ENCODE results near the gene EMC7.
A peak's percentile ranks its signal among the peaks of the same experiment; 100 is the strongest.
"Not testable (repeated sequence)": the region's sequence is repeated elsewhere in the genome, so short reads cannot be mapped to it uniquely, and the experiment has no call there.

The EMC7 gene

GRCh38 chr15:34125945-34126344 lies 24.3 kb upstream of the EMC7 start:
- TF ChIP-seq, protein P1, sequence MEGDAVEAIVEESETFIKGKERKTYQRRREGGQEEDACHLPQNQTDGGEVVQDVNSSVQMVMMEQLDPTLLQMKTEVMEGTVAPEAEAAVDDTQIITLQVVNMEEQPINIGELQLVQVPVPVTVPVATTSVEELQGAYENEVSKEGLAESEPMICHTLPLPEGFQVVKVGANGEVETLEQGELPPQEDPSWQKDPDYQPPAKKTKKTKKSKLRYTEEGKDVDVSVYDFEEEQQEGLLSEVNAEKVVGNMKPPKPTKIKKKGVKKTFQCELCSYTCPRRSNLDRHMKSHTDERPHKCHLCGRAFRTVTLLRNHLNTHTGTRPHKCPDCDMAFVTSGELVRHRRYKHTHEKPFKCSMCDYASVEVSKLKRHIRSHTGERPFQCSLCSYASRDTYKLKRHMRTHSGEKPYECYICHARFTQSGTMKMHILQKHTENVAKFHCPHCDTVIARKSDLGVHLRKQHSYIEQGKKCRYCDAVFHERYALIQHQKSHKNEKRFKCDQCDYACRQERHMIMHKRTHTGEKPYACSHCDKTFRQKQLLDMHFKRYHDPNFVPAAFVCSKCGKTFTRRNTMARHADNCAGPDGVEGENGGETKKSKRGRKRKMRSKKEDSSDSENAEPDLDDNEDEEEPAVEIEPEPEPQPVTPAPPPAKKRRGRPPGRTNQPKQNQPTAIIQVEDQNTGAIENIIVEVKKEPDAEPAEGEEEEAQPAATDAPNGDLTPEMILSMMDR (IDR thresholded peaks at IDR 0.05; ENCODE audit: control insufficient read depth, extremely low read depth, insufficient read depth), result no peak
- DNase-seq (ENCODE audit: low read depth), result no peak
- no peak overlapping the region for H3K4me3 ChIP-seq (ENCODE audit: low read depth, low read length)

DNA sequence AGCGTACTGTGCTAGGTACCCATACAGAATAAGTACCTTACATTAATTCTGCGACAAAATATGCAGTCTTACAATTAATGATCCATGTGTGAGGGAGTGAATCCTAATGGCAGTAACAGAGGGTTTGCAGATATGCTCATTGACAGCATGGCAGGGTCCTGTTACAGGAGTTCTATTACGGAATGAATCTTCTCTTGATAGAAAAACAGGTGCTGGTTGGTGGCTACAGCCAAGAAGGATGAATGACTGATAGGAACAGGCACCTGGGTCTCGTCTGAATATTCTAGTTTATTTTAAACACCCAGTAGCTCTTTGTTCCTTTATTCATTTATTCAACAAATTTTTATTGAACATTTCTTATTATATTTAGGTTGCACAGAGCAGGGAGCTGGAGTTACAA lies 23.0 kb upstream of the EMC7 start:
- TF ChIP-seq, protein P1 (IDR thresholded peaks at IDR 0.05; ENCODE audit: control insufficient read depth, extremely low read depth, insufficient read depth), result no peak
- no peak overlapping the region for H3K4me3 ChIP-seq (ENCODE audit: low read depth, low read length)
- no peak for DNase-seq (ENCODE audit: low read depth)

DNA sequence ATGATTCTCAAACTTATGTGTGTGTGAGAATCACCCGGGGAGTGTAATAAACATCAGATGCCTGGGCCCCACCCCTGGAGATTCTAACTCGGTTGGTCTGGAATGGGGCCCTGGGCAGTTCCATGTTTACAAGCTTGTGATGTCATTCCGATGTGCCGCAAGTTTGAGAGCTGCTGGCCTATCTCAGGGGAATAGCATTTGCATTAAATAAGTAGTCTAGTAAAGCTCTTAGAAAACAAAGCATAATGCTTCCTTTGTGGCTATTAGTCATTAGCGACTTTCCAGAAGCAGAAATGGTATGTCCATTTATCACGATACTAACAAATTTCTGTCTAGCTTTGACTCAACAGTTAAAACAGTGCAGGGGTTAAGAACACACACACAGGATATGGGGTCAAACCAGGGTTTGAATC lies 21.1 kb upstream of the EMC7 start:
- DNase-seq (ENCODE audit: low read depth), result no peak
- no peak overlapping the region for H3K4me3 ChIP-seq (ENCODE audit: low read depth, low read length)
- TF ChIP-seq, protein P1 (IDR thresholded peaks at IDR 0.05; ENCODE audit: control insufficient read depth, extremely low read depth, insufficient read depth), result no peak

GRCh38 chr15:34121786-34122185 lies 20.1 kb upstream of the EMC7 start:
- DNase-seq (ENCODE audit: low read depth); H3K4me3 ChIP-seq (ENCODE audit: low read depth, low read length): not testable (repeated sequence)

GRCh38 chr15:34120420-34120819 lies 18.8 kb upstream of the EMC7 start:
- not testable (repeated sequence) for H3K4me3 ChIP-seq (ENCODE audit: low read depth, low read length); DNase-seq (ENCODE audit: low read depth)

DNA sequence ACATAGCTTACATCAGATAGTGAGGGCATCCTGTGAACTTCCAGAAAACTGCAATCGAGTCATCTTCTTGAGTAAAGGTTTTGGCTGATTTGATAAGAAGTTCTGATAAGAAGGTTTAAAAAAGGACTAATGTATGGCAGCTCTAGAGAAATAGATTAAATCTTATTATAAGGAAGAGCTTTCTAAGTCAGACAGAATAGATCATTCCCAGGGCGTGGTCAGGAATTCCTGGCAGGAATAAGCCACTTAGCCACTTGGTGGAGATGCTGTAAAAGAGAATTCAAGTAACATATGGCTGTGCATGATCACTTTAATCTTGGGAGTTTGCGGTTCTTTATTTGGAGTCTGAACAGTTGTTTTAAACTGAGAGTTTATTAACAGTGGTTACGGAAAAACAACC lies 17.6 kb upstream of the EMC7 start:
- TF ChIP-seq, protein P1 (IDR thresholded peaks at IDR 0.05; ENCODE audit: control insufficient read depth, extremely low read depth, insufficient read depth), result peak; percentile 31
- DNase-seq (ENCODE audit: low read depth), result peak; percentile 23

DNA sequence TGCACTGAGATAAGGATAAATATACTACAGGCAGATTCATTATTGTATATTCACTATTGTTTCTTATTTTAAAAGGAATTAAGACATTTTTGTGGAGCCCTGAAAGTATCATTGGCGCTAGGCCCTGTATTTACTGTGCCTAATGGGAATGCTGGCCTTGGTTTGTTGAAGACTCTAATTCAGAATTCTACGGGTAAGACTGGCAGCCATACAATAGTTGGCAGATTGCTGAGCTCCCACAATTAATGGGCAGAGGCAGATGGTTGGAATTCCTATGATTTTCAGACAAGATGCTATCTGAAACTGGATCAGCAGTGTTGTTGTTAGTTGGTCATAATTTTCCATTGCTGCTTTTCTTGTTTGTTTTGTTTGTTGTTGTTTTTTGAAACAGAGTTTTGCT lies 15.0 kb upstream of the EMC7 start:
- no peak overlapping the region for H3K4me3 ChIP-seq (ENCODE audit: low read depth, low read length)
- DNase-seq (ENCODE audit: low read depth), result no peak
- TF ChIP-seq, protein P1 (IDR thresholded peaks at IDR 0.05; ENCODE audit: control insufficient read depth, extremely low read depth, insufficient read depth), result no peak

More for the DNA sequence above, 17.6 kb upstream of the EMC7 start:
- no peak overlapping the region for H3K4me3 ChIP-seq (ENCODE audit: low read depth, low read length)

DNA sequence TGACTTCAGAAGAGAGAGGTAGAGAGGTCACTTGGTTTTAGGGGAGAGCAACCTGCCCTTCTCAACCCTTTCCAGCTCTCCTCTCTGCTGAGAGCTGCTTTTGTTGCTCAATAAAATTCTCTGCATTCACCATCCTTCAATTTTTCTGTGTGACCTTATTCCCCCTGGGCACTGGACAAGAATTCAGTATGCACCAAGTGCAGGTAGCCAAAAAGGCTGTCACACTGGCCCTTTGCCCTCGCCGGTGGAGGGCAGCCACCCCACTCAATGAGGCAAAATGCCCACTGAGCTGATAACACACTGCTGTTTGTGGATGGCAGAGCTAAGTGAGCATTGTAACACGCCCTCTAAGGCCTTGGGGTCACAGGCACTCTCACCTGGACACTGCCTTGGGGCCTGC lies 13.1 kb upstream of the EMC7 start:
- TF ChIP-seq, protein P1 (IDR thresholded peaks at IDR 0.05; ENCODE audit: control insufficient read depth, extremely low read depth, insufficient read depth), result no peak
- H3K4me3 ChIP-seq (ENCODE audit: low read depth, low read length), result no peak overlapping the region
- DNase-seq (ENCODE audit: low read depth), result no peak
